ENCODE measurements around the gene PER1. TPM values are rescaled to one million over a fixed set of nuclear protein-coding genes. Genes with fewer than 3 reads are reported as not detected.

Gene PER1
- total RNA-seq, 1 experiment from 2014 or later = 25.0 TPM

GRCh38 chr17:8142887-8143580 lies 9.2 kb downstream of the PER1 start:
- Histone ChIP-seq H3K4me2 (ENCODE audit: low read length) (no peak overlapping the region), H3K9me2 (replicated peaks; ENCODE audit: low read length) (no peaks in the 10 kb centered on the region), H3F3A (ENCODE audit: low read length, unreplicated experiment) (no peaks in the 10 kb centered on the region), H3K9ac (ENCODE audit: low read length) (no peak overlapping the region), H3K4me3 (ENCODE audit: low read length) (no peak overlapping the region), H4K20me1 (ENCODE audit: low read length) (no peaks in the 10 kb centered on the region), H2AFZ (ENCODE audit: low read length) (no peak overlapping the region), H3K9me3 (ENCODE audit: low read length) (no peaks in the 10 kb centered on the region), H3K27ac (ENCODE audit: low read length) (no peak overlapping the region), H3K79me2 (ENCODE audit: low read length) (no peaks in the 10 kb centered on the region), H3K27me3 (ENCODE audit: low read length) (no peaks in the 10 kb centered on the region), H3K36me3 (ENCODE audit: low read depth, low read length) (no peaks in the 10 kb centered on the region), H3K4me1 (ENCODE audit: insufficient read depth, low read length) (no peaks in the 10 kb centered on the region)
- TF ChIP-seq EZH2phosphoT487 (IDR thresholded peaks at IDR 0.05; ENCODE audit: borderline replicate concordance, low read length) = no peak
- no peak for TF ChIP-seq EZH2 (IDR thresholded peaks at IDR 0.05; ENCODE audit: low read length, unreplicated experiment)
- no peak for TF ChIP-seq CTCF (conservative IDR thresholded peaks at IDR 0.05; ENCODE audit: low read depth, low read length)
- BruUV-seq (replicated peaks) = no TSS peak
- ChIA-PET CTCF (no interaction called here), POLR2A (ENCODE audit: unreplicated experiment) (no interaction called here)
- no peak for ATAC-seq
- intact Hi-C loops (cut with micrococcal nuclease) = no loop called here
- no peak for DNase-seq

GRCh38 chr17:8142158-8142886 lies 9.9 kb downstream of the PER1 start:
- Histone ChIP-seq H4K20me1 (ENCODE audit: low read length) (no peaks in the 10 kb centered on the region), H3K9me3 (ENCODE audit: low read length) (no peaks in the 10 kb centered on the region), H3K27ac (ENCODE audit: low read length) (no peak overlapping the region), H3K79me2 (ENCODE audit: low read length) (no peaks in the 10 kb centered on the region), H3K4me2 (ENCODE audit: low read length) (no peak overlapping the region), H3K27me3 (ENCODE audit: low read length) (no peaks in the 10 kb centered on the region), H3K9me2 (replicated peaks; ENCODE audit: low read length) (no peaks in the 10 kb centered on the region), H2AFZ (ENCODE audit: low read length) (no peak overlapping the region), H3K9ac (ENCODE audit: low read length) (no peak overlapping the region), H3K4me3 (ENCODE audit: low read length) (no peak overlapping the region), H3K36me3 (ENCODE audit: low read depth, low read length) (no peaks in the 10 kb centered on the region), H3F3A (ENCODE audit: low read length, unreplicated experiment) (no peaks in the 10 kb centered on the region), H3K4me1 (ENCODE audit: insufficient read depth, low read length) (peaks cover 5% of the 10 kb centered on the region)
- CTCF ChIA-PET = no interaction called here
- POLR2A ChIA-PET (ENCODE audit: unreplicated experiment) = no interaction called here
- TF ChIP-seq EZH2 (IDR thresholded peaks at IDR 0.05; ENCODE audit: low read length, unreplicated experiment) (no peak), CTCF (conservative IDR thresholded peaks at IDR 0.05; ENCODE audit: low read depth, low read length) (no peak), EZH2phosphoT487 (IDR thresholded peaks at IDR 0.05; ENCODE audit: borderline replicate concordance, low read length) (no peak)
- no peak for ATAC-seq
- BruUV-seq (replicated peaks) = no TSS peak
- intact Hi-C loops (cut with micrococcal nuclease) = no loop called here
- DNase-seq = no peak

DNA sequence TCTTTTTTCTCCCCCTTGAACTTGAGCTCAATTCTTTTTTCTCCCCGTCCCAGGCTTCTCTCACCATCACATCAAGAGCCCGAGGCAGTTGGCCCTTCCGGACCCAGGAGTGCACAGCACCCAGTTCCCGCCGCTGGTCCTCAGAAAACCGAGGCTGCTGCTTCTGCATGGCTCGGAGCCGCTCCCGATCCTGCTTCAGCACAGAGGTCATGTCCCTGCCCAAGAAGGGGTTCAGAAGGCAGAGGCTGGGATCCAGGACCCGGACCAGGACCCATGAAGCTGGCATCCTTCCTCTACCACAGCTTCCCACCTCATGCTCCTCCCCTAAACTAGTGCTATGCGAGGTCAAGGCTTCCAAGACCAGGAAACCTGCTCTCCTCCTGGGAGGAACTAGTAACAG lies 10.5 kb downstream of the PER1 start:
- ATAC-seq = no peak
- Histone ChIP-seq H2AFZ (ENCODE audit: low read length) (no peak overlapping the region), H3K9me3 (ENCODE audit: low read length) (no peaks in the 10 kb centered on the region), H3F3A (ENCODE audit: low read length, unreplicated experiment) (no peaks in the 10 kb centered on the region), H3K9ac (ENCODE audit: low read length) (no peak overlapping the region), H3K79me2 (ENCODE audit: low read length) (no peaks in the 10 kb centered on the region), H3K4me2 (ENCODE audit: low read length) (no peak overlapping the region), H3K4me3 (ENCODE audit: low read length) (no peak overlapping the region), H3K4me1 (ENCODE audit: insufficient read depth, low read length) (peaks cover 6% of the 10 kb centered on the region), H3K36me3 (ENCODE audit: low read depth, low read length) (no peaks in the 10 kb centered on the region), H3K27me3 (ENCODE audit: low read length) (no peaks in the 10 kb centered on the region), H4K20me1 (ENCODE audit: low read length) (no peaks in the 10 kb centered on the region), H3K27ac (ENCODE audit: low read length) (no peak overlapping the region), H3K9me2 (replicated peaks; ENCODE audit: low read length) (no peaks in the 10 kb centered on the region)
- CTCF ChIA-PET = no interaction called here
- POLR2A ChIA-PET (ENCODE audit: unreplicated experiment) = no interaction called here
- no peak for DNase-seq
- intact Hi-C loops (cut with micrococcal nuclease) = no loop called here
- no TSS peak for BruUV-seq (replicated peaks)
- no peak for TF ChIP-seq EZH2 (IDR thresholded peaks at IDR 0.05; ENCODE audit: low read length, unreplicated experiment)
